ENCODE measurements around the gene LRMDA.

LRMDA gene

GRCh38 chr10:75967491-75967890, 536.1 kb downstream of the LRMDA start:
- no peaks in the 10 kb centered on the region; the same call in 1 of the 2 replicates for H3K9me2 ChIP-seq (replicated peaks; ENCODE audit: insufficient read depth, low read length)
- H4K20me1 ChIP-seq (ENCODE audit: low read depth, low read length), result no peaks in the 10 kb centered on the region
- H3K79me2 ChIP-seq (ENCODE audit: insufficient read depth, low read length), result no peaks in the 10 kb centered on the region
- no peaks in the 10 kb centered on the region for H3K27me3 ChIP-seq (ENCODE audit: low read length)
- H3K9me3 ChIP-seq (ENCODE audit: insufficient read depth, low read length), result no peaks in the 10 kb centered on the region
- H3K9ac ChIP-seq (ENCODE audit: low read length), result no peak overlapping the region
- no peak overlapping the region for H2AFZ ChIP-seq (ENCODE audit: low read depth, low read length, severe bottlenecking)
- TF ChIP-seq CTCF (IDR thresholded peaks at IDR 0.05; ENCODE audit: insufficient read depth, low read length, poor library complexity, severe bottlenecking), result no peak
- no peak for TF ChIP-seq EZH2phosphoT487 (conservative IDR thresholded peaks at IDR 0.05; ENCODE audit: low read length)
- H3K4me3 ChIP-seq (ENCODE audit: insufficient read depth, low read length, poor library complexity, severe bottlenecking), result no peak overlapping the region
- H3K36me3 ChIP-seq (ENCODE audit: low read length), result no peaks in the 10 kb centered on the region
- H3K27ac ChIP-seq (ENCODE audit: low read depth, low read length), result no peak overlapping the region
- no peaks in the 10 kb centered on the region for H3F3A ChIP-seq (ENCODE audit: insufficient read depth)
- H3K4me2 ChIP-seq (ENCODE audit: low read depth, low read length, poor library complexity, severe bottlenecking), result no peak overlapping the region

- no peaks in the 10 kb centered on the region for H3K79me2 ChIP-seq (ENCODE audit: insufficient read depth, low read length)
Measured at GRCh38 chr10:75969031-75969430, 537.6 kb downstream of the LRMDA start.

GRCh38 chr10:75971402-75972211, 540.2 kb downstream of the LRMDA start:
- H3K4me3 ChIP-seq (ENCODE audit: insufficient read depth, low read length, poor library complexity, severe bottlenecking), result no peak overlapping the region
- no peaks in the 10 kb centered on the region for H3K9me3 ChIP-seq (ENCODE audit: insufficient read depth, low read length)
- no peak overlapping the region for H3K27ac ChIP-seq (ENCODE audit: low read depth, low read length)
- no peaks in the 10 kb centered on the region for H3K36me3 ChIP-seq (ENCODE audit: low read length)
- no peaks in the 10 kb centered on the region; the same call in 1 of the 2 replicates for H3K9me2 ChIP-seq (replicated peaks; ENCODE audit: insufficient read depth, low read length)
- no peaks in the 10 kb centered on the region for H3F3A ChIP-seq (ENCODE audit: insufficient read depth)
- no peaks in the 10 kb centered on the region for H4K20me1 ChIP-seq (ENCODE audit: low read depth, low read length)
- H3K9ac ChIP-seq (ENCODE audit: low read length), result no peak overlapping the region
- H3K4me2 ChIP-seq (ENCODE audit: low read depth, low read length, poor library complexity, severe bottlenecking), result no peak overlapping the region
- TF ChIP-seq EZH2phosphoT487 (conservative IDR thresholded peaks at IDR 0.05; ENCODE audit: low read length), result no peak
- TF ChIP-seq CTCF (IDR thresholded peaks at IDR 0.05; ENCODE audit: insufficient read depth, low read length, poor library complexity, severe bottlenecking), result no peak
- H3K79me2 ChIP-seq (ENCODE audit: insufficient read depth, low read length), result no peaks in the 10 kb centered on the region
- H2AFZ ChIP-seq (ENCODE audit: low read depth, low read length, severe bottlenecking), result no peak overlapping the region
- no peaks in the 10 kb centered on the region for H3K27me3 ChIP-seq (ENCODE audit: low read length)

More at GRCh38 chr10:75969031-75969430, 537.6 kb downstream of the LRMDA start:
- Histone ChIP-seq H3K4me3 (ENCODE audit: insufficient read depth, low read length, poor library complexity, severe bottlenecking) (no peak overlapping the region), H3F3A (ENCODE audit: insufficient read depth) (no peaks in the 10 kb centered on the region), H2AFZ (ENCODE audit: low read depth, low read length, severe bottlenecking) (no peak overlapping the region), H3K27me3 (ENCODE audit: low read length) (no peaks in the 10 kb centered on the region), H3K9me2 (replicated peaks; ENCODE audit: insufficient read depth, low read length) (no peaks in the 10 kb centered on the region; the same call in 1 of the 2 replicates), H4K20me1 (ENCODE audit: low read depth, low read length) (no peaks in the 10 kb centered on the region), H3K9ac (ENCODE audit: low read length) (no peak overlapping the region), H3K4me2 (ENCODE audit: low read depth, low read length, poor library complexity, severe bottlenecking) (no peak overlapping the region), H3K27ac (ENCODE audit: low read depth, low read length) (no peak overlapping the region), H3K9me3 (ENCODE audit: insufficient read depth, low read length) (no peaks in the 10 kb centered on the region), H3K36me3 (ENCODE audit: low read length) (no peaks in the 10 kb centered on the region)
- TF ChIP-seq CTCF (IDR thresholded peaks at IDR 0.05; ENCODE audit: insufficient read depth, low read length, poor library complexity, severe bottlenecking) (no peak), EZH2phosphoT487 (conservative IDR thresholded peaks at IDR 0.05; ENCODE audit: low read length) (no peak)

Data from SU-DHL-6 (cell line).